ENCODE measurements around the gene GOLGA8B. TPM values are rescaled to one million over a fixed set of nuclear protein-coding genes. Genes with fewer than 3 reads are reported as not detected.
"Not testable (repeated sequence)": the region's sequence is repeated elsewhere in the genome, so short reads cannot be mapped to it uniquely, and the experiment has no call there.

GOLGA8B gene
- total RNA-seq, 1 experiment from 2014 or later: 67.3 TPM

DNA sequence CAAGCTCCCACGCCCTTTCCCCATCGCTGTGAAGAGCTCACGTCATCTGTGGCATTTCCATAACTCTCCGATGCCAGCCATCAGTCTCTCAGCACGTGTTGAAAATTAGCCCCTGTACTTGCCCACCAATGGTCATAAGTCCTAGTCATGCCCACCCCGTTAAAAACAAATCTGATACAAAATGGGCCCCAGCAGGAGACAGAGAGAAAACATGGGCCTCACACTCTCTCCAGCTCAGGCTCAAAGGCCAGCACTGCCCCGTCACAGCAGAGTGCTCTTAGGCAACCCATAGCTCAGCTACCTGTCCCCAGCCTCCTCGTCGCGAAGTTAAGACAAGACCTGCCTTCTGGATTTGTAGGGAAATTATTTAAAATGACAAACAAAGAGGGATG, 5.2 kb downstream of the GOLGA8B start:
- H3K27me3 ChIP-seq (ENCODE audit: insufficient read depth, low read depth): no peaks in the 10 kb centered on the region
- no peaks in the 10 kb centered on the region for H3K4me1 ChIP-seq (replicated peaks; ENCODE audit: insufficient read depth)
- POLR2A ChIA-PET (ENCODE audit: unreplicated experiment): no interaction called here
- H3F3A ChIP-seq (ENCODE audit: insufficient read depth, low read depth): no peaks in the 10 kb centered on the region
- H4K20me1 ChIP-seq (ENCODE audit: insufficient read depth): no peaks in the 10 kb centered on the region
- H3K9me3 ChIP-seq (ENCODE audit: insufficient read depth, low read depth): no peaks in the 10 kb centered on the region
- no peaks in the 10 kb centered on the region for H3K79me2 ChIP-seq (ENCODE audit: low read depth)
- H2AFZ ChIP-seq: no peak overlapping the region
- no TSS peak for BruUV-seq (replicated peaks)
- H3K4me2 ChIP-seq: no peak overlapping the region
- H3K9me2 ChIP-seq (ENCODE audit: insufficient read depth): no peaks in the 10 kb centered on the region
- H3K27ac ChIP-seq: no peak overlapping the region
- no peaks in the 10 kb centered on the region for H3K36me3 ChIP-seq (ENCODE audit: low read depth)
- no peak for DNase-seq
- intact Hi-C loops (cut with micrococcal nuclease; ENCODE audit: unreplicated experiment): no loop called here
- TF ChIP-seq EZH2 (IDR thresholded peaks at IDR 0.05; ENCODE audit: low read depth): no peak
- no peak for TF ChIP-seq CTCF (conservative IDR thresholded peaks at IDR 0.05)
- no peak overlapping the region for H3K4me3 ChIP-seq
- CTCF ChIA-PET: no interaction called here

DNA sequence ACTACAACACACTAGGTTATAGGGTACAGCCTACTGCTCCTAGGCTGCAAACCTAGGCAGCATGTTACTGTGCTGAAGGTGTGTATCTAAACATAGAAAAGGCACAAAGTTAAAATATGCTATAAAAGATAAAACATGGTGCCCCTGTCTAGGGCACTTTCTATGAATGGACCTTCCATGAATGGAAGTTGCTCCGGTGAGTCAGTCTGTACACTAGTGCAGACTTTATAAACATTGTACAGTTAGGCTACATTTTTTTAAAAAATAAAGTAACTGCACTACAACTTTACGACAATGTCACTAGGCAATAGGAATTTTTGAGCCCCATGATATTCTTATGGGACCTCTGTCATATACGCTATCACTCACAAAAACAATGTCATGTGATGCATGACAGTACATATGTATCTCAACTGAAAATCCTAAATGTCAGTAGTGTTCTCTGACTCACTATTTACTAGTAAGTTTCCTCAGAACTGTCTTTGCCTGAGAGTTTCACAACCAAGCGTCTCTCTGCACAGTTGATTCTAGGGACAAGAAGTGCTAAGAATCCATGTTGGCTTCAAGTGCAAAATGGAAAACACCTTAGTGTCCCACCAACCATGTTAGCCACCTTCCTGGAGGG, 5.7 kb downstream of the GOLGA8B start:
- CTCF ChIA-PET; H3K9me3 ChIP-seq (ENCODE audit: insufficient read depth, low read depth); H3K79me2 ChIP-seq (ENCODE audit: low read depth); intact Hi-C loops (cut with micrococcal nuclease; ENCODE audit: unreplicated experiment); H3K4me2 ChIP-seq; H4K20me1 ChIP-seq (ENCODE audit: insufficient read depth); H3K4me3 ChIP-seq; BruUV-seq (replicated peaks); POLR2A ChIA-PET (ENCODE audit: unreplicated experiment); H3K27me3 ChIP-seq (ENCODE audit: insufficient read depth, low read depth); H2AFZ ChIP-seq; H3F3A ChIP-seq (ENCODE audit: insufficient read depth, low read depth); H3K27ac ChIP-seq; H3K36me3 ChIP-seq (ENCODE audit: low read depth); H3K9me2 ChIP-seq (ENCODE audit: insufficient read depth); H3K4me1 ChIP-seq (replicated peaks; ENCODE audit: insufficient read depth); DNase-seq: not testable (repeated sequence)

DNA sequence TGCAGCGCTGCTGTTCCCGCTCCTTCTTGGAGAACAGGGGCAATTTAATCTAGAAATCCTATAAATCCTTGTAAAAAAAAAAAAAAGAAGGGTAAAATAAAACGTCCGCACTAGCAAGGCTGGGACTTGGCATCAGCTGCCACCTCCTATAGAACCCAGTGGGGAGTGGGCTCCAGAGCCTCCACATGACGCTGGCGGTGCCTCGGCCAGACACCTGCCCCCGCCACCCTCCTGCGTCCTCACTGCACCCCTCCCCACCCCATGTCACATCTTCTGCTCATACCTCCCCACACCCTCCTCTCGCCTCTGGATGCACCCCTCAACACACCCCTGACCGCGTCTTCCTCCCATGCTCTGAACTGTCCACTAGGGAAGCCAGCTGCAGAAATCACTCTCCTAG, 8.4 kb downstream of the GOLGA8B start:
- H2AFZ ChIP-seq; H3K9me2 ChIP-seq (ENCODE audit: insufficient read depth); H3K4me2 ChIP-seq; intact Hi-C loops (cut with micrococcal nuclease; ENCODE audit: unreplicated experiment); H3K27me3 ChIP-seq (ENCODE audit: insufficient read depth, low read depth); H3K4me1 ChIP-seq (replicated peaks; ENCODE audit: insufficient read depth); BruUV-seq (replicated peaks); H3K27ac ChIP-seq; H3F3A ChIP-seq (ENCODE audit: insufficient read depth, low read depth); CTCF ChIA-PET; H3K9me3 ChIP-seq (ENCODE audit: insufficient read depth, low read depth); POLR2A ChIA-PET (ENCODE audit: unreplicated experiment); H3K4me3 ChIP-seq; H4K20me1 ChIP-seq (ENCODE audit: insufficient read depth); DNase-seq; H3K79me2 ChIP-seq (ENCODE audit: low read depth); H3K36me3 ChIP-seq (ENCODE audit: low read depth): not testable (repeated sequence)

DNA sequence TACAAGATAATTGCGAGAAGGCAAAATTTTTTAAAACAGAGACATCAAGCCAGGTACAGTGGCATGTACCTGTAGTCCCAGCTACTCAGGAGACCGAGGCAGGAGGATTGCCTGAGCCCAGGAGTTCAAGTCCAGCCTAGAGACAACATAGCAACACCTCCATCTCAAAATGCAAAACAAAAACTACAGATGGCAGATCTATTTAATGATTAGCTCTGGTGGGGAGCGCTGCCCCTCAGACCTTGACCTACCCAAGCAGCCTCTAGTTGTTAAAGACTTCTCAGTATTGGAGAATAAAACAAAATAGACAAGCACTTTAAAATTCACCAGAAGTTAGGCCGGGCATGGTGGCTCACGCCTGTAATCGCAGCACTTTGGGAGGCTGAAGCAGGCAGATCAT, 10.5 kb downstream of the GOLGA8B start:
- H3K9me2 ChIP-seq (ENCODE audit: insufficient read depth); POLR2A ChIA-PET (ENCODE audit: unreplicated experiment); H3K9me3 ChIP-seq (ENCODE audit: insufficient read depth, low read depth); H3K27ac ChIP-seq; DNase-seq; H3K36me3 ChIP-seq (ENCODE audit: low read depth); H3F3A ChIP-seq (ENCODE audit: insufficient read depth, low read depth); H4K20me1 ChIP-seq (ENCODE audit: insufficient read depth); CTCF ChIA-PET; BruUV-seq (replicated peaks); H2AFZ ChIP-seq; H3K4me1 ChIP-seq (replicated peaks; ENCODE audit: insufficient read depth); H3K4me3 ChIP-seq; H3K79me2 ChIP-seq (ENCODE audit: low read depth); H3K27me3 ChIP-seq (ENCODE audit: insufficient read depth, low read depth); intact Hi-C loops (cut with micrococcal nuclease; ENCODE audit: unreplicated experiment); H3K4me2 ChIP-seq: not testable (repeated sequence)

- H3K4me2 ChIP-seq; DNase-seq; H3K27ac ChIP-seq; H2AFZ ChIP-seq; intact Hi-C loops (cut with micrococcal nuclease; ENCODE audit: unreplicated experiment); CTCF ChIA-PET; H3K36me3 ChIP-seq (ENCODE audit: low read depth); H3F3A ChIP-seq (ENCODE audit: insufficient read depth, low read depth); H4K20me1 ChIP-seq (ENCODE audit: insufficient read depth); BruUV-seq (replicated peaks); H3K9me3 ChIP-seq (ENCODE audit: insufficient read depth, low read depth); H3K9me2 ChIP-seq (ENCODE audit: insufficient read depth); H3K79me2 ChIP-seq (ENCODE audit: low read depth); POLR2A ChIA-PET (ENCODE audit: unreplicated experiment); H3K4me3 ChIP-seq; H3K27me3 ChIP-seq (ENCODE audit: insufficient read depth, low read depth); H3K4me1 ChIP-seq (replicated peaks; ENCODE audit: insufficient read depth): not testable (repeated sequence)
Measured at GRCh38 chr15:34572019-34572641, 11.3 kb downstream of the GOLGA8B start.

GRCh38 chr15:34569670-34570396, 13.6 kb downstream of the GOLGA8B start:
- H3K4me2 ChIP-seq; H3F3A ChIP-seq (ENCODE audit: insufficient read depth, low read depth); H4K20me1 ChIP-seq (ENCODE audit: insufficient read depth); H3K27ac ChIP-seq; H2AFZ ChIP-seq; H3K4me3 ChIP-seq; DNase-seq; intact Hi-C loops (cut with micrococcal nuclease; ENCODE audit: unreplicated experiment); H3K36me3 ChIP-seq (ENCODE audit: low read depth); CTCF ChIA-PET; H3K9me2 ChIP-seq (ENCODE audit: insufficient read depth); H3K9me3 ChIP-seq (ENCODE audit: insufficient read depth, low read depth); H3K79me2 ChIP-seq (ENCODE audit: low read depth); POLR2A ChIA-PET (ENCODE audit: unreplicated experiment); H3K27me3 ChIP-seq (ENCODE audit: insufficient read depth, low read depth); H3K4me1 ChIP-seq (replicated peaks; ENCODE audit: insufficient read depth); BruUV-seq (replicated peaks): not testable (repeated sequence)

Data from PC-9 (cell line).